T-cell (primary cell): Measurements from ENCODE around the gene NCOA5. TPM values are rescaled to one million over a fixed set of nuclear protein-coding genes. Genes with fewer than 3 reads are reported as not detected.

ENCODE experiments used
- ATAC-seq, 4 experiments: fragments of 200-7000 bp in 3 of 4; fragments of 150-1000 bp in 1 of 4; cut with Tn5 transposase; replicated peaks in 1 of 4; 1 replicate in 3 of 4; 2 replicates in 1 of 4; pipeline ENCODE4 v1.10.0; 2021; ENCODE audit warnings: moderate library complexity in 3 of 4, mild to moderate bottlenecking in 2 of 4, moderate number of reproducible peaks in 1 of 4
- CTCF ChIA-PET, 2 donors: fragments of 300-600 bp; sonication (Branson Sonifier 250); formaldehyde crosslinking; loops; one replicate each; lab custom pipeline; 2022; ENCODE audit warnings: antibody characterized with exemption in 2 of 2; lab: Charles Lee
- POLR2A ChIA-PET, 2 donors: fragments of 300-600 bp; sonication (Branson Sonifier 250); formaldehyde crosslinking; loops; one replicate each; lab custom pipeline; 2022; ENCODE audit warnings: antibody characterized with exemption in 2 of 2; lab: Charles Lee
- DNase-seq, 35 experiments: peaks; one replicate each; pipeline versions ENCODE4 v3.0.0 to v3.0.0-alpha.2; 2013 to 2023
- H3K27ac ChIP-seq: one replicate; pipeline ENCODE4 v1.5.1; 2013; ENCODE audit warnings: low read length
- H3K27me3 ChIP-seq, 2 experiments: replicated peaks in 1 of 2; 1 replicate in 1 of 2; 2 replicates in 1 of 2; pipeline versions ENCODE4 v1.6.1 to v1.7.0; 2013; ENCODE audit warnings: low read length in 1 of 2, mixed read lengths in 1 of 2; ENCODE audit not compliant: control insufficient read depth in 2 of 2, insufficient read depth in 2 of 2; ENCODE audit errors: extremely low read depth in 1 of 2
- H3K36me3 ChIP-seq, 2 donors: 1 replicate in 1 of 2; 2 replicates in 1 of 2; pipeline versions ENCODE4 v1.6.1 to v1.7.0; 2013; ENCODE audit warnings: low read length in 1 of 2; ENCODE audit not compliant: control insufficient read depth in 2 of 2, insufficient read depth in 1 of 2; ENCODE audit errors: extremely low read depth in 1 of 2
- H3K4me1 ChIP-seq, 2 experiments: 1 replicate in 1 of 2; 2 replicates in 1 of 2; pipeline versions ENCODE4 v1.6.1 to v1.7.0; 2013; ENCODE audit warnings: low read length in 2 of 2, mixed read lengths in 1 of 2; ENCODE audit not compliant: insufficient read depth in 2 of 2, control insufficient read depth in 1 of 2; ENCODE audit errors: extremely low read depth in 1 of 2
- H3K4me3 ChIP-seq, 2 donors: 1 replicate in 1 of 2; 2 replicates in 1 of 2; pipeline versions ENCODE4 v1.5.1 to v1.7.0; 2013; ENCODE audit warnings: mild to moderate bottlenecking in 2 of 2, low read length in 1 of 2, moderate library complexity in 1 of 2; ENCODE audit not compliant: control insufficient read depth in 1 of 2; ENCODE audit errors: extremely low read depth in 1 of 2
- H3K9me3 ChIP-seq: 2 replicates; pipeline ENCODE4 v1.7.0; 2013
- H3K27ac Mint-ChIP-seq, 2 donors: one replicate each; pipeline ENCODE4 v1.8.0; 2020 to 2021; ENCODE audit warnings: mild to moderate bottlenecking in 2 of 2, mixed read lengths in 2 of 2
- H3K27me3 Mint-ChIP-seq, 2 donors: one replicate each; pipeline ENCODE4 v1.8.0; 2021 to 2022; ENCODE audit warnings: mixed read lengths in 2 of 2
- H3K36me3 Mint-ChIP-seq: one replicate; pipeline ENCODE4 v1.8.0; 2021; ENCODE audit warnings: mixed read lengths
- H3K4me1 Mint-ChIP-seq, 3 donors: one replicate each; pipeline ENCODE4 v1.8.0; 2020 to 2022; ENCODE audit warnings: mixed read lengths in 3 of 3, mild to moderate bottlenecking in 1 of 3
- H3K4me3 Mint-ChIP-seq, 3 donors: one replicate each; pipeline ENCODE4 v1.8.0; 2020 to 2022; ENCODE audit warnings: mild to moderate bottlenecking in 3 of 3, mixed read lengths in 3 of 3, moderate library complexity in 3 of 3
- H3K9me3 Mint-ChIP-seq, 3 donors: one replicate each; pipeline ENCODE4 v1.8.0; 2020 to 2022; ENCODE audit warnings: mixed read lengths in 3 of 3
- WGBS: methylation state at CpG from one replicate; pipeline ENCODE4 v1.1.5; 2013; ENCODE audit warnings: missing lambda C conversion rate; ENCODE audit not compliant: insufficient coverage; 5-methylcytosine and 5-hydroxymethylcytosine counted together
- total RNA-seq, 35 experiments: library from RNA in 6 of 35; stranded (reverse) in 6 of 35; fragments of 120-200 nt in 1 of 35; gene quantifications; one replicate each; pipeline versions ENCODE4 v1.2.1 to v1.2.4 and lab custom pipeline; 2013 to 2026

NCOA5 gene
- total RNA-seq, 5 donors from 2014 or later (not counting 1 experiment from before 2014, with no cell fraction given): 21.0 to 43.1 (median 39.7) TPM

DNA sequence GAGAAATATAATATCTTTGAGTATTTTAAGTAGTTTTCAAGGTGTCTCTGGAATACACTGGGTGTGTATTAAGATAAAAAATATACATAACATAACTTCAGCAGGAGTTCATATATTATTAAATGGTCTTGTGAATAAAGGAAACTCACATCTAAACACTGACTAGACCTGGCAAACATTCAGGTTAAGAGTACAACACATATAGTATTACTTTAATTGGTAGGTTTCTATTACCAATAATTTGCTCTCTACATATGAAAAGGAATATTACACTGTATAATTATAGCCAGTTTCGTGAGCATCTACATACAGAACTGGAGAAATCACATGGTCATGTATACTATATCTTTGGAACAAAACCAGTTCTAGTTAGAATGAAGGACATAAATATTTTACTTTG is 8.7 kb downstream of the NCOA5 start:
- Histone ChIP-seq H3K9me3 (no peaks in the 10 kb centered on the region), H3K4me1 (peaks cover 6 to 15% of the 10 kb centered on the region in 2 experiments), H3K27me3 (no peaks in the 10 kb centered on the region), H3K27ac (no peak overlapping the region), H3K36me3 (peaks cover 4 to 31% of the 10 kb centered on the region in 2 donors), H3K4me3 (no peak overlapping the region)
- Mint-ChIP-seq H3K27ac (no peak overlapping the region), H3K4me3 (no peak overlapping the region), H3K36me3 (peaks cover 22% of the 10 kb centered on the region), H3K27me3 (no peaks in the 10 kb centered on the region), H3K9me3 (no peaks in the 10 kb centered on the region), H3K4me1 (peaks cover 44 to 61% (median 58%) of the 10 kb centered on the region in 3 donors)
- no CpG with 5 or more reads among the region's 1 CpG for WGBS
- POLR2A ChIA-PET: no interaction called here
- CTCF ChIA-PET: no interaction called here
- DNase-seq (no peak), ATAC-seq (no peak)

DNA sequence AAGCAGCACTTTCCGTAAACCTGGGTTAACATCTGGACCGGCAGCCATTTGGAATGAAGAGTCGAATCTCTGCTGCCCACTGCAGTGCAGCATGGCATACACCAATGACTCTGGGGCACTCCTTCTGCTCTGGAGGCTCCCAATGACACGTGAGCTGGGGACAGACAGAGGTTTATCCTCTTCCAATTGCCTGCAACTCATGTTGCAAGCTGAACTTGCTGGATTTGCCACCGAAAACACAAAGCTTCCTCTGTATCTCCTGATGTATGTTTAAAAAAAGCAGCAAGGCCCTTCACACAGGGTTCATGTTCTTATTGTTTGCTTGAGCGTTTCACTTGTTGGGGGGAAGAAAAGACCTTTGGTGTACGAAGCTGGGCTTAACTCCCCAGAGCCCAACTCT is 10.8 kb downstream of the NCOA5 start:
- Histone ChIP-seq H3K4me1 (peaks cover 0 to 9% of the 10 kb centered on the region in 2 experiments), H3K9me3 (no peaks in the 10 kb centered on the region), H3K4me3 (no peak overlapping the region), H3K27me3 (no peaks in the 10 kb centered on the region), H3K36me3 (peaks cover 4 to 51% of the 10 kb centered on the region in 2 donors), H3K27ac (no peak overlapping the region)
- 91% methylated on average over 5 of the region's 7 CpGs for WGBS
- no peak overlapping the region for H3K4me3 Mint-ChIP-seq
- CTCF ChIA-PET: interaction anchor here (0.6 to 1.0 kb wide), 2 partner anchors 57 to 90 kb away, joined by 3 read pairs; no protein-coding TSS in a partner anchor
- H3K27me3 Mint-ChIP-seq: no peaks in the 10 kb centered on the region
- POLR2A ChIA-PET: interaction anchor here in 1 of 2 donors (1.1 kb wide), 1 partner anchor 9 kb away, joined by 3 read pairs; no protein-coding TSS in a partner anchor
- H3K9me3 Mint-ChIP-seq: no peaks in the 10 kb centered on the region
- no peak for DNase-seq
- no peak for ATAC-seq
- no peak overlapping the region for H3K27ac Mint-ChIP-seq
- peaks cover 38% of the 10 kb centered on the region for H3K36me3 Mint-ChIP-seq
- peaks cover 32 to 45% (median 43%) of the 10 kb centered on the region in 3 donors for H3K4me1 Mint-ChIP-seq

DNA sequence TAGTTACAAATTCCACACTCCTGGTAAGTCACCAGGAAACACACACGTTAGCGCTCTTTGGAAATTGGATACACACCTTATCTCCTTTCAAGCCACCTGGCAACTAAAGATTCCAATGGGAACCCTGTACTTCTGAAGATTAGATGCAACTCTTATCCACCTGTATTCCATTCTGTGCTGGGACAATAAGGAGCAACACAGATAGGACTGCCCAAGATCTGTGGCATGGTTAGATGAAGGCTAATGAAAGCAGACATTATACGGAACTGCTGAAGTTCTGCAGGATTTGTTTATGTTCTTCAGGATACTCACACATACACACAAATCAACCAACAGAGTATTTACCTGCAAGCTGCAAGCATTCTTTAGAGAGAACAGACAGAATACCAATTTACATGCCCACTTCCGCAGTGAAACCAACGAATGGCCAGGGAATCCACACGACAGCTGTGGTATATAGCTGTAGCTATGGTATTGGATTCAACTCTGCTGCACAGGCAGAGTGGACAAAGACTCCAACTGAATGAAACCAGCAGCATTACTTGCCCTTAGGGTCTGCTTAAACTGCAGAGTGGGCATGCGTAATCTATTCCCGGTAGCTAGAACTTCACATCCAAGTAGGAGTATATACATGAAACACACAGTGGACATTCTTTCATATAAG is 12.0 kb downstream of the NCOA5 start:
- 100% methylated on average over 1 of the region's 8 CpGs for WGBS
- H3K27ac ChIP-seq: no peak overlapping the region
- H3K9me3 ChIP-seq: no peaks in the 10 kb centered on the region
- no peaks in the 10 kb centered on the region for H3K27me3 ChIP-seq
- H3K4me1 ChIP-seq: peaks cover 0 to 2% of the 10 kb centered on the region in 2 experiments
- peaks cover 22 to 35% (median 32%) of the 10 kb centered on the region in 3 donors for H3K4me1 Mint-ChIP-seq
- H3K4me3 Mint-ChIP-seq: no peak overlapping the region
- POLR2A ChIA-PET: no interaction called here
- peaks cover 44% of the 10 kb centered on the region for H3K36me3 Mint-ChIP-seq
- H3K9me3 Mint-ChIP-seq: no peaks in the 10 kb centered on the region
- H3K27me3 Mint-ChIP-seq: no peaks in the 10 kb centered on the region
- DNase-seq (no peak), ATAC-seq (no peak)
- H3K36me3 ChIP-seq: peaks cover 4 to 57% of the 10 kb centered on the region in 2 donors
- no peak overlapping the region for H3K27ac Mint-ChIP-seq
- no peak overlapping the region for H3K4me3 ChIP-seq
- CTCF ChIA-PET: no interaction called here

DNA sequence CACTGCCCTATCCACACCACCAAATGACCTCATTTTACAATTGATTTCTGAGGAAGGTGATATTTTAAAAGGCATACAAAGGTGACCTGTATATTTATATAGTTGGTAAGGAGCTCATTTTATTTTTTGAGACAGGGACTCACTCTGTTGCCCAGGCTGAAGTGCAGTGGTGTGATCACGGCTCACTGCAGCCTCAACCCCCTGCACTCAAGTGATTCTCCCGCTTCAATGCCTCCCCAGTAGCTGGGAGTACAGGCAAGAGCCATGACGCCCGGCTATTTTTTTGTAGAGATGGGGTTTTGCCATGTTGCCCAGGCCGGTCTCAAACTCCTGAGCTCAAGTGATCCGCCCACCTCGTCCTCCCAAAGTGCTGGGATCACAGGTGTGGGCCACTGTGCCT is 13.0 kb downstream of the NCOA5 start:
- Histone ChIP-seq H3K27ac (no peak overlapping the region), H3K4me3 (no peak overlapping the region), H3K9me3 (no peaks in the 10 kb centered on the region), H3K36me3 (peaks cover 4 to 57% of the 10 kb centered on the region in 2 donors), H3K4me1 (no peaks in the 10 kb centered on the region), H3K27me3 (no peaks in the 10 kb centered on the region)
- POLR2A ChIA-PET: interaction anchor here in 1 of 2 donors (0.6 kb wide), 1 partner anchor 36 kb away, joined by 5 read pairs; no protein-coding TSS in a partner anchor
- peaks cover 44% of the 10 kb centered on the region for H3K36me3 Mint-ChIP-seq
- 60% methylated on average over 1 of the region's 7 CpGs for WGBS
- H3K27ac Mint-ChIP-seq: no peak overlapping the region
- DNase-seq (no peak), ATAC-seq (no peak)
- no peaks in the 10 kb centered on the region for H3K9me3 Mint-ChIP-seq
- H3K4me3 Mint-ChIP-seq: no peak overlapping the region
- H3K27me3 Mint-ChIP-seq: no peaks in the 10 kb centered on the region
- CTCF ChIA-PET: interaction anchor here (0.6 to 0.7 kb wide), 2 partner anchors 57 to 351 kb away, joined by 3 to 6 read pairs; no protein-coding TSS in a partner anchor
- H3K4me1 Mint-ChIP-seq: peaks cover 13 to 25% (median 22%) of the 10 kb centered on the region in 3 donors

DNA sequence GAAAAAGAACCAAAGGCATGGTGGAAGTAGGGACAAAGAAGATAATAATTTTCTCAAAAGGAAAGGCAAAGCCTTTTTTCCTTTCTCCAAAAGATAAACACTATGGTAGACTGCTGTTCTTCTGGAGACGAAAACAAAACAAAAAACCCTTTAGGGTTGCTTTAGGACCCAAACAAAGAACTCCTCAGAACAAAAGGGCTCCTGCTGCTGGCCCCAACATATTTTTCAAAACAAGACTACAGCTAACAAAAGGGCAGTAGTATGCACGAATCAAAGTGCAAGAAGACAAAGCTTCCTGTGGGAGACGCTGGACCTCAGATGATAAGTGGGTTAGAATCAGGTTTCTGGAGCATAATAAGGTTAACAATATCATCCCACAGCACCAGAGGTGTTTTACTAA is 15.8 kb downstream of the NCOA5 start:
- ChIA-PET POLR2A (no interaction called here), CTCF (no interaction called here)
- no peak for DNase-seq
- peaks cover 9 to 10% (median 9%) of the 10 kb centered on the region in 3 donors for H3K4me1 Mint-ChIP-seq
- no peak overlapping the region for H3K27ac Mint-ChIP-seq
- Histone ChIP-seq H3K36me3 (peaks cover 4 to 65% of the 10 kb centered on the region in 2 donors), H3K27me3 (no peaks in the 10 kb centered on the region), H3K27ac (no peak overlapping the region), H3K4me3 (no peak overlapping the region), H3K4me1 (no peaks in the 10 kb centered on the region), H3K9me3 (no peaks in the 10 kb centered on the region)
- ATAC-seq: no peak
- H3K36me3 Mint-ChIP-seq: peaks cover 38% of the 10 kb centered on the region
- no CpG with 5 or more reads among the region's 3 CpGs for whole genome bisulfite sequencing
- H3K4me3 Mint-ChIP-seq: no peak overlapping the region
- H3K9me3 Mint-ChIP-seq: no peaks in the 10 kb centered on the region
- H3K27me3 Mint-ChIP-seq: no peaks in the 10 kb centered on the region

DNA sequence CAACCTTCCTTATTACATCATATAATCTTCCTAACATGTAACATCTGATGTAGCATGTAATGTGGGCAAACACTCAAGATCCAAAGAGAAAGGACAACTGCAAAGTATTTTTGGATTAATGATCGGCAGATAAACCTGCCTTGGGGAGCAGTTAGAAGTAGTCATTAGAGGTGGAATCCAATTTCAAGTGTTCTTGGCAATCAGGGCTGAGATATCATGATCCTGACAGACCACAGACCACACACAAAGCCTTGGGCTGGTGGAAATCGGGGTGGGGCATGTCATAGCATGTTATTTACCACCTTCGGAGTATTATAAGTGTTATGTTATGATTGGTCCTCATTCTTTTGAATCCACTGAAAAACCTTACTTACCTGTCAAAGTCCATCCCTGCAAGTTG is 16.3 kb downstream of the NCOA5 start:
- Histone ChIP-seq H3K4me1 (no peaks in the 10 kb centered on the region), H3K27ac (no peak overlapping the region), H3K9me3 (no peaks in the 10 kb centered on the region), H3K36me3 (peaks cover 4 to 64% of the 10 kb centered on the region in 2 donors), H3K4me3 (no peak overlapping the region), H3K27me3 (no peaks in the 10 kb centered on the region)
- Mint-ChIP-seq H3K9me3 (no peaks in the 10 kb centered on the region), H3K4me1 (peaks cover 9 to 10% (median 9%) of the 10 kb centered on the region in 3 donors), H3K27ac (no peak overlapping the region), H3K27me3 (no peaks in the 10 kb centered on the region), H3K4me3 (no peak overlapping the region), H3K36me3 (peaks cover 35% of the 10 kb centered on the region)
- 100% methylated on average over 1 of the region's 3 CpGs for WGBS
- no peak for ATAC-seq
- CTCF ChIA-PET: no interaction called here
- POLR2A ChIA-PET: no interaction called here
- DNase-seq: no peak
